Stimulated activated CD4-positive, alpha-beta T cell treated with anti-CD3 and anti-CD28 coated beads, Interleukin-12 subunit alpha, Interleukin-12 subunit beta, amount 100 ng/mL, for 48 hours (primary cell): ENCODE measurements around the gene TBCB.
"Not testable (repeated sequence)": the region's sequence is repeated elsewhere in the genome, so short reads cannot be mapped to it uniquely, and the experiment has no call there.

ENCODE experiments used
- DNase-seq, 3 donors: peaks; one replicate each; pipeline ENCODE4 v3.0.0-alpha.2; 2020; ENCODE audit warnings: low read depth in 2 of 3, low spot score in 1 of 3

TBCB gene

DNA sequence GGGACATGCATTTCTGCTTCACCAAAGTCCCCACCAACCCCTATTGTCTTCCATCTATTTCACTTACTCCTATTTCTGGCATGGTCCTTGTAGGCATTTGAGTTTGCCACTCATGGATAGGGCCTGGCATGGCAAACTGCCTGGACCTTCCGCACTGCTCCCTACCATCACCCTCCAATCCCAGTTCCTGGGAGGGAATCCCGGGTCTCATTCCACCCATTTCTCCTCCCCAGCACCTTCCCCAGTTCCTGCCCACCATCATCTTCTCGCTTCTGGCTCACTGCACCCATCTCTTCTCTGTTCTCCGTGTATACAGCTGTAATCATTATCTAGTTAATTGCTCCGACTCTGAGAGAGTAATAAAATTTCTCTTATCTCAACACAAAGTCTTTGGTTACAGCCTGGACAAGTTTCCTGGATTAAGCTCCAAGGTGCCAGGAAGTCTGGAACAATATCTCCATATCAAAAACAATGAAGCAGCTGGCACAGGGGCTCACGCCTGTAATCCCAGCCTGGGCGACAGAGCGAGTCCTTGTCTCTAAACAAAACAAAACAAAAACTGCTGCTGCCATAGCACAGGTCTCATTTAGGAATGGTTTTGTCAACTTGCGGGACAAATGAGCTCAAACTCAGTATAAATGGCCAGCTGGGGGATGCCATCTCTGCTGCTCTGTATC lies 54.0 kb downstream of the TBCB start:
- DNase-seq = no peak

DNA sequence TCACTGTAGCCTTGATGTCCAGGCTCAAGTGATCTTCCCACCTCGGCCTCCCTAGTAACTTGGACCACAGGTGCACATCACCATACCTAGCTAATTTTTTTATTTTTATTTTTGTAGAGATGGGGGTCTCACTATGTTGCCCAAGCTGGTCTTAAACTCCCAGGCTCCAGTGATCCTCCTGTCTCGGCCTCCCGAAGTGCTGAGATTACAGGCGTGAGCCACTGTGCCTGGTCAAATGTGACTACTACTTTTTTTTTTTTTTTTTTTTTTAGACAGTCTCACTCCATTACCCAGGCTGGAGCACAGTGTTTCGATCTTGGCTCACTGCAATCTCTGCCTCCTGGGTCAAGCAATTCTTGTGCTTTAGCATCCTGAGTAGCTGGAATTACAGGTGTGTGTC lies 57.6 kb downstream of the TBCB start:
- DNase-seq = no peak

DNA sequence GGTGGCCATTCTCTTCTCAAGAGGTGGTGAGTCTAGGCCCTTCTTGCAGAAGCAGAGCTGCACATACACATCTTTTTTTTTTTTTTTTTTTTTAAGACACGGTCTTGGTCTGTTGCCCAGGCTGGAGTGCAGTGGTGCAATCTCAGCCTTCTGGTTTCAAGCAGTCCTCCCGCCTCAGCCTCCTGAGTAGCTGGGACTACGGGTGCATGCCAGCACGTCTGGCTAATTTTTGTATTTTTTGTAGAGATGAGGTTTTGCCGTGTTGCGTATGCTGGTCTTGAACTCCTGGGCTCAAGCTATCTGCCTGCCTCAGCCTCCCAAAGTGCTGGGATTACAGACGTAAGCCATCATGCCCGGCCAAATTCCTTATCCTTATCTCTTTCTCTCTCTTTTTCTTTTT lies 58.6 kb downstream of the TBCB start:
- not testable (repeated sequence) for DNase-seq
